Ovary (tissue), 9 donors: ENCODE measurements around the gene TCP11. TPM values are rescaled to one million over a fixed set of nuclear protein-coding genes. Genes with fewer than 3 reads are reported as not detected.

Source experiments
- DNase-seq, 5 donors: peaks; one replicate each; pipeline ENCODE4 v3.0.0-alpha.2; 2019 to 2020
- H3K27ac ChIP-seq, 2 donors: fragments of 200-600 bp; one replicate each; pipeline versions ENCODE4 v1.5.1 to v1.8.0; 2019 to 2022
- H3K27me3 ChIP-seq: fragments of 200-600 bp; one replicate; pipeline ENCODE4 v1.8.0; 2022
- H3K36me3 ChIP-seq: fragments of 200-600 bp; sonication (generic); one replicate; pipeline ENCODE4 v1.5.1; 2019
- H3K4me1 ChIP-seq: one replicate; pipeline ENCODE4 v1.8.1; 2013; ENCODE audit warnings: mild to moderate bottlenecking, moderate library complexity; ENCODE audit not compliant: insufficient read depth
- H3K4me3 ChIP-seq: fragments of 200-600 bp; sonication (generic); one replicate; pipeline ENCODE4 v1.5.1; 2017
- H3K9me3 ChIP-seq, 2 donors: fragments of 200-600 bp in 1 of 2; sonication (generic) in 1 of 2; one replicate each; pipeline versions ENCODE4 v1.5.1 to v1.8.1; 2013 to 2019; ENCODE audit warnings: mild to moderate bottlenecking in 1 of 2, moderate library complexity in 1 of 2
- CTCF ChIP-seq, 3 donors: fragments of 450-650 bp in 2 of 3; fragments of 200-600 bp in 1 of 3; IDR thresholded peaks; one replicate each; pipeline versions ENCODE4 v1.5.1 to v1.8.0; 2016 to 2022; ENCODE audit warnings: antibody characterized with exemption in 3 of 3, mild to moderate bottlenecking in 1 of 3
- EP300 ChIP-seq: sonication (generic); formaldehyde crosslinking; IDR thresholded peaks from one replicate; pipeline ENCODE4 v1.6.1; 2017; ENCODE audit warnings: antibody characterized with exemption
- POLR2A ChIP-seq: fragments of 450-650 bp; IDR thresholded peaks from one replicate; pipeline ENCODE4 v1.6.1; 2017; ENCODE audit warnings: antibody characterized with exemption, mild to moderate bottlenecking, moderate library complexity
- WGBS, 3 donors: extraction: QIAGEN DNeasy Blood & Tissue Kit in 1 of 3; methylation state at CpG; one replicate each; pipeline versions ENCODE4 v1.1.5 to v1.1.7; 2013 to 2017; 5-methylcytosine and 5-hydroxymethylcytosine counted together
- intact Hi-C, 4 donors: fragments of 100-400 bp; cut with DNase I; formaldehyde crosslinking; loops; one replicate each; pipeline versions ENCODE4 v1.11.0 to v1.15.1; 2022 to 2023
- polyA plus RNA-seq, 2 donors: library from polyadenylated mRNA; stranded (reverse); fragments of 200-250 nt in 1 of 2; fragments of 350-450 nt in 1 of 2; fragmentation: Illumina TruSeq in 1 of 2; extraction: RNeasy Lipid Tissue Mini Kit (QIAGEN cat#74804) in 1 of 2; gene quantifications; one replicate each; pipeline ENCODE4 v1.2.3, GENCODE V29; 2013 to 2014
- total RNA-seq, 7 donors: library from RNA; depleted of rRNA in 2 of 7; stranded (reverse); fragments of >200 nt in 2 of 7; fragmentation: NEBNext Ultra II Directional in 3 of 7; extraction: Animal tissue kit (Norgen Biotek cat#: 25700) in 3 of 7; gene quantifications; one replicate each; pipeline versions ENCODE4 v1.1.0 to v1.2.4, GENCODE V29; 2016 to 2023
- donor health status: DM: no; HTN: no; CAD: no; lungs with moderate emphysema.
- donor health status: DM: no; HTN: no; CAD: no.
- donor health status: Bipolar disorder and iron deficiency.
- donor health status: DM: yes; HTN: yes; CAD: no.
- donor health status: DM: no; HTN: no; CAD: no.
- donor health status: DM: yes; HTN: yes; CAD: no.

TCP11 gene
- total and polyA plus RNA-seq, 9 donors: 0.18 to 0.61 (median 0.48) TPM; not detected in 1

GRCh38 chr6:35072051-35072697 lies 69.0 kb downstream of the TCP11 start:
- WGBS, 3 donors: 71 to 74% (median 74%) methylated on average over 15 of the region's 15 CpGs
- DNase-seq: no peak
- Histone ChIP-seq H3K9me3 (no peaks in the 10 kb centered on the region), H3K36me3 (no peaks in the 10 kb centered on the region), H3K4me1 (no peaks in the 10 kb centered on the region), H3K27ac (no peak overlapping the region), H3K4me3 (no peak overlapping the region), H3K27me3 (no peaks in the 10 kb centered on the region)
- no peak for TF ChIP-seq POLR2A
- intact Hi-C loops: no loop called here

GRCh38 chr6:35071347-35071994 lies 69.7 kb downstream of the TCP11 start:
- no peak for TF ChIP-seq EP300
- no peak for TF ChIP-seq CTCF (IDR thresholded peaks at IDR 0.05)
- TF ChIP-seq POLR2A: no peak
- Histone ChIP-seq H3K4me3 (no peak overlapping the region), H3K36me3 (no peaks in the 10 kb centered on the region), H3K27ac (no peak overlapping the region), H3K9me3 (no peaks in the 10 kb centered on the region), H3K27me3 (no peaks in the 10 kb centered on the region), H3K4me1 (no peaks in the 10 kb centered on the region)
- intact Hi-C loops: no loop called here
- 78 to 85% (median 79%) methylated on average over 12 of the region's 12 CpGs for WGBS, 3 donors
- no peak for DNase-seq

GRCh38 chr6:35070111-35070510 lies 71.0 kb downstream of the TCP11 start:
- H3K27ac ChIP-seq: no peak overlapping the region
- H3K27me3 ChIP-seq: no peaks in the 10 kb centered on the region
- WGBS, 3 donors: 92 to 98% (median 94%) methylated on average over 2 of the region's 2 CpGs
- H3K36me3 ChIP-seq: no peaks in the 10 kb centered on the region
- intact Hi-C loops: no loop called here
- H3K4me3 ChIP-seq: no peak overlapping the region
- no peaks in the 10 kb centered on the region for H3K4me1 ChIP-seq
- H3K9me3 ChIP-seq: no peaks in the 10 kb centered on the region
- DNase-seq: no peak
- TF ChIP-seq CTCF (IDR thresholded peaks at IDR 0.05) (no peak), POLR2A (no peak), EP300 (no peak)

- TF ChIP-seq CTCF (IDR thresholded peaks at IDR 0.05) (no peak), EP300 (no peak), POLR2A (no peak)
- intact Hi-C loops: no loop called here
- H3K36me3 ChIP-seq: no peaks in the 10 kb centered on the region
- no peaks in the 10 kb centered on the region for H3K4me1 ChIP-seq
- no peak for DNase-seq
- no peak overlapping the region for H3K27ac ChIP-seq
- H3K4me3 ChIP-seq: no peak overlapping the region
- H3K9me3 ChIP-seq: no peaks in the 10 kb centered on the region
- H3K27me3 ChIP-seq: no peaks in the 10 kb centered on the region
- WGBS, 3 donors: 94 to 97% (median 96%) methylated on average over 2 of the region's 2 CpGs
Measured at GRCh38 chr6:35069262-35069661, 71.9 kb downstream of the TCP11 start.

- no peak for DNase-seq
- no peak overlapping the region for H3K27ac ChIP-seq
- H3K27me3 ChIP-seq: no peaks in the 10 kb centered on the region
- H3K4me3 ChIP-seq: no peak overlapping the region
- TF ChIP-seq POLR2A (no peak), EP300 (no peak), CTCF (IDR thresholded peaks at IDR 0.05) (no peak)
- 82 to 92% (median 86%) methylated on average over 7 of the region's 7 CpGs for WGBS, 3 donors
- H3K4me1 ChIP-seq: no peaks in the 10 kb centered on the region
- H3K36me3 ChIP-seq: no peaks in the 10 kb centered on the region
- intact Hi-C loops: no loop called here
- no peaks in the 10 kb centered on the region for H3K9me3 ChIP-seq
Measured at GRCh38 chr6:35068644-35069043, 72.5 kb downstream of the TCP11 start.
